Parathyroid adenoma (tissue), 2 donors: ENCODE data around the gene CRIM1.

Experiments
- H2AFZ ChIP-seq: fragments of 300-600 bp; sonication (generic); one replicate; pipeline ENCODE4 v1.7.0; 2017; ENCODE audit warnings: antibody characterized with exemption, mild to moderate bottlenecking
- H3K27ac ChIP-seq: fragments of 300-600 bp; sonication (generic); one replicate; pipeline ENCODE4 v1.7.0; 2017
- H3K27me3 ChIP-seq: fragments of 300-600 bp; sonication (generic); one replicate; pipeline ENCODE4 v1.7.0; 2017; ENCODE audit warnings: low read length; ENCODE audit not compliant: control insufficient read depth, insufficient read depth
- H3K36me3 ChIP-seq: fragments of 300-600 bp; sonication (generic); one replicate; pipeline ENCODE4 v1.7.0; 2017; ENCODE audit warnings: low read length; ENCODE audit not compliant: control insufficient read depth, insufficient read depth
- H3K4me1 ChIP-seq: fragments of 300-600 bp; sonication (generic); one replicate; pipeline ENCODE4 v1.7.0; 2017; ENCODE audit warnings: control low read depth
- H3K4me2 ChIP-seq: fragments of 300-600 bp; sonication (generic); one replicate; pipeline ENCODE4 v1.7.0; 2017; ENCODE audit warnings: low read length
- H3K4me3 ChIP-seq: fragments of 300-600 bp; sonication (generic); one replicate; pipeline ENCODE4 v1.7.0; 2017; ENCODE audit warnings: low read depth, low read length
- H3K79me2 ChIP-seq: fragments of 300-600 bp; sonication (generic); one replicate; pipeline ENCODE4 v1.7.0; 2017; ENCODE audit warnings: control low read depth
- H3K9ac ChIP-seq: fragments of 300-600 bp; sonication (generic); one replicate; pipeline ENCODE4 v1.7.0; 2017; ENCODE audit warnings: mild to moderate bottlenecking
- H3K9me3 ChIP-seq: fragments of 300-600 bp; sonication (generic); one replicate; pipeline ENCODE4 v1.7.0; 2017; ENCODE audit warnings: low read length; ENCODE audit not compliant: control insufficient read depth
- TF ChIP-seq, protein P1 (sequence below): fragments of 300-600 bp; sonication (generic); IDR thresholded peaks from one replicate; pipeline ENCODE4 v1.7.0; 2017; ENCODE audit warnings: antibody characterized with exemption, mild to moderate bottlenecking
- donor health status: primary hyperparathyroidism.

The CRIM1 gene

GRCh38 chr2:36486521-36487044, 131.0 kb downstream of the CRIM1 start:
- no peak overlapping the region for H2AFZ ChIP-seq
- peaks cover 7% of the 10 kb centered on the region for H3K4me1 ChIP-seq
- H3K4me3 ChIP-seq, result no peak overlapping the region
- no peaks in the 10 kb centered on the region for H3K79me2 ChIP-seq
- no peak overlapping the region for H3K27ac ChIP-seq
- no peaks in the 10 kb centered on the region for H3K27me3 ChIP-seq
- TF ChIP-seq, protein P1, sequence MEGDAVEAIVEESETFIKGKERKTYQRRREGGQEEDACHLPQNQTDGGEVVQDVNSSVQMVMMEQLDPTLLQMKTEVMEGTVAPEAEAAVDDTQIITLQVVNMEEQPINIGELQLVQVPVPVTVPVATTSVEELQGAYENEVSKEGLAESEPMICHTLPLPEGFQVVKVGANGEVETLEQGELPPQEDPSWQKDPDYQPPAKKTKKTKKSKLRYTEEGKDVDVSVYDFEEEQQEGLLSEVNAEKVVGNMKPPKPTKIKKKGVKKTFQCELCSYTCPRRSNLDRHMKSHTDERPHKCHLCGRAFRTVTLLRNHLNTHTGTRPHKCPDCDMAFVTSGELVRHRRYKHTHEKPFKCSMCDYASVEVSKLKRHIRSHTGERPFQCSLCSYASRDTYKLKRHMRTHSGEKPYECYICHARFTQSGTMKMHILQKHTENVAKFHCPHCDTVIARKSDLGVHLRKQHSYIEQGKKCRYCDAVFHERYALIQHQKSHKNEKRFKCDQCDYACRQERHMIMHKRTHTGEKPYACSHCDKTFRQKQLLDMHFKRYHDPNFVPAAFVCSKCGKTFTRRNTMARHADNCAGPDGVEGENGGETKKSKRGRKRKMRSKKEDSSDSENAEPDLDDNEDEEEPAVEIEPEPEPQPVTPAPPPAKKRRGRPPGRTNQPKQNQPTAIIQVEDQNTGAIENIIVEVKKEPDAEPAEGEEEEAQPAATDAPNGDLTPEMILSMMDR, result no peak
- H3K9ac ChIP-seq, result no peak overlapping the region
- H3K36me3 ChIP-seq, result no peaks in the 10 kb centered on the region
- H3K4me2 ChIP-seq, result no peak overlapping the region
- H3K9me3 ChIP-seq, result no peaks in the 10 kb centered on the region

DNA sequence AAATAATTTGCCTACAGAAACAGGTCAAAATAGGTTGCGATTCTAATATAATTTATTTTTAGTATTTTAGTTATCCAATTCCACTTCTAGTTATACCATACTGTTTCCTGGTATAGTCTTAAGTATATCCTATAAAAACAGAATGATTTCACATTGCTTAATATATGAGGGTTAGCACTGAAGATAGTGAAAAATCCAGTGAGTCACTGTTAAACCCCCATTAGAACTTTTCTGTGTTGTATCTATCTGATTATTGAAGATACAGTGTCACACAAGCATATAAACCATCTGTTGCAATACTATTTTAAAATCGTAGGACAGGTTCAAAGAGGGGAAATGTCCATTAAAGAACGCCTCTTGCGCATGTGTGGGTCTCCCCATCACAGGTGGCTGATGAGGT, 132.4 kb downstream of the CRIM1 start:
- Histone ChIP-seq H3K79me2 (no peaks in the 10 kb centered on the region), H3K4me2 (no peak overlapping the region), H3K4me3 (no peak overlapping the region), H3K4me1 (peaks cover 7% of the 10 kb centered on the region), H2AFZ (no peak overlapping the region), H3K36me3 (no peaks in the 10 kb centered on the region), H3K27ac (no peak overlapping the region), H3K27me3 (no peaks in the 10 kb centered on the region), H3K9ac (no peak overlapping the region), H3K9me3 (no peaks in the 10 kb centered on the region)
- TF ChIP-seq, protein P1, result no peak

GRCh38 chr2:36489281-36489680, 133.7 kb downstream of the CRIM1 start:
- H3K27me3 ChIP-seq, result no peaks in the 10 kb centered on the region
- H3K36me3 ChIP-seq, result no peaks in the 10 kb centered on the region
- H3K9me3 ChIP-seq, result no peaks in the 10 kb centered on the region
- no peak overlapping the region for H2AFZ ChIP-seq
- no peak overlapping the region for H3K4me3 ChIP-seq
- no peaks in the 10 kb centered on the region for H3K79me2 ChIP-seq
- no peak overlapping the region for H3K27ac ChIP-seq
- no peak overlapping the region for H3K4me2 ChIP-seq
- no peak overlapping the region for H3K9ac ChIP-seq
- peaks cover 1% of the 10 kb centered on the region for H3K4me1 ChIP-seq
- TF ChIP-seq, protein P1, result no peak

DNA sequence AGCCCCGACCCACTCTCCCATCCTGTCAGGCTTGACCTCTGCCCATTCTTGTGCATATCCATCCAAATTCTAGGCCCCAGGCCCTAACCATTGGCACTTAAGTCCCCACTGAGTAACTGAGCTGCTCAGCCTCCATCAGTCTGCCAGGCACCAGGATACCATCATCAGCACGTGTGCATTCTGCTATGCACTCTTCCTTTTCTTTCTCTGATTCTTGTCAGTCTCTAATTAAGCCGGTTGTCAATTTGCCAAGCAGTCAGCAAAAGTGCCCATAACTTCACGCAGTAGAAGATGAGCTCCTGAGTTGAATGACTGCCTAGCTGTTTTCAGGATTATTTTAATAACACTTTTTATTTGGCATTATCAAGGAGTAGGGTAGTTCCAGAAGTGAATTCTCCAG, 135.2 kb downstream of the CRIM1 start:
- no peak overlapping the region for H3K27ac ChIP-seq
- no peak overlapping the region for H3K4me3 ChIP-seq
- no peak overlapping the region for H3K4me2 ChIP-seq
- TF ChIP-seq, protein P1, result no peak
- H3K27me3 ChIP-seq, result no peaks in the 10 kb centered on the region
- no peaks in the 10 kb centered on the region for H3K4me1 ChIP-seq
- H3K9me3 ChIP-seq, result no peaks in the 10 kb centered on the region
- no peak overlapping the region for H3K9ac ChIP-seq
- H3K79me2 ChIP-seq, result no peaks in the 10 kb centered on the region
- no peak overlapping the region for H2AFZ ChIP-seq
- H3K36me3 ChIP-seq, result no peaks in the 10 kb centered on the region

DNA sequence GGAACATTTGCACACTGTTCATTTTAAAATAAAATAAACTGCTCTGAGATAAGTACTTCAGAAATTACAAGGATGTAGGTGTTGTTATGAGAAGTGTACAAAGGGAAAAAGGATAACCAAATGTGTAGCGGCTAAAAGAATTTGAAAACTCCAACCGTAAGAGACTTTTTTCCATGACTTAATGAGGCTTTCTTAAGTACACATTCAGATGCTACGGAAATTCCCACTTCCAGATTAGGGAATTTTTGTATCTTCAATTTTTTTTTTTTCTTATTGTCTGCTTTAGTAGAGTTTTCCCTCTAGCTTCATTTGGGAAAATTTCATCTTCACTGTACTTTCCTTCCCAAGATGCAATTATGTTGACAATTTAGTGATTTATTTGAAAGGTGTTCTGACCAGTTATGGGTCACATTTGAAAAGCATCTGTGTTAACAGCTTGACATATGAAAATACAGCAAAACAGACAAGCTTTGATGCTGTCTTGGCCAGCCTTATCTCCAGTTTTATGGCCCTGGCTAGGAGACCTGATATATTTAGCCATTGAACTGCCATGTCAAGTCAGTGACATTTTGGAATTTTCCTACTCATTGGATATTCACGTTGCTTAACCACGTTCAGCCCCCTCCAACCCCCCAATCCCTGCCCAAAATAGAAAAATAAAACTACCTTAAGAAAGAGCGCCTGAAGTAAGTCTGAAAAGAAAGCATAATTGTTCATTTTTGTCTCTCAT, 136.8 kb downstream of the CRIM1 start:
- no peak overlapping the region for H2AFZ ChIP-seq
- no peak overlapping the region for H3K27ac ChIP-seq
- H3K27me3 ChIP-seq, result no peaks in the 10 kb centered on the region
- TF ChIP-seq, protein P1, result no peak
- H3K4me1 ChIP-seq, result no peaks in the 10 kb centered on the region
- H3K9ac ChIP-seq, result no peak overlapping the region
- H3K4me2 ChIP-seq, result no peak overlapping the region
- H3K36me3 ChIP-seq, result no peaks in the 10 kb centered on the region
- H3K4me3 ChIP-seq, result no peak overlapping the region
- H3K79me2 ChIP-seq, result no peaks in the 10 kb centered on the region
- H3K9me3 ChIP-seq, result no peaks in the 10 kb centered on the region
